ENCODE measurements around the gene SAMD4A.

DNA sequence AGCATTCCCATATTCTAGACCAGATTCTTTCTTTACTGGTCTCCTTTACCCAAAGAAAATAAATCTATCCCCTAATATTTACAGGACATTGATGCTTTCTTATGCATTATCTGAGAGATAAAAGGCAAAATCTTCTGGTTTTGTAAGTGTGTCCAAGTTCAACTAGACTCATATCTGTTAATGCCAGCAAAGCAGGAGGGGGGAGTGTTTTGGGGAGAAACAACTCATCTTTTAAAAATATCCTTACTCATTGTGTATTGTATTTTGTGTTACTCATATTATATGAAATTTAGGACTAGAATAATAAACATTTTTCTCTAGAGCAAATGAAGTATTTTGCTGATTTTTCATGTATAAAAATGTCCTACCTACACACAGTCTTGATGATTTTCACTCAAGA is 54.8 kb downstream of the SAMD4A start:
- no peak for TF ChIP-seq POLR2AphosphoS5 (IDR thresholded peaks at IDR 0.05)
- no peak for TF ChIP-seq POLR2A (IDR thresholded peaks at IDR 0.05)
- no peak for TF ChIP-seq CTCF (IDR thresholded peaks at IDR 0.05)

Data from transverse colon (tissue), 4 donors.